HAP-1 (cell line): ENCODE measurements around the gene PRPF19.

Experiments used
- DNase-seq, 2 experiments: peaks; one replicate each; pipeline ENCODE4 v3.0.0-alpha.2; 2016 to 2020; ENCODE audit warnings: low spot score in 2 of 2
- H3K27me3 ChIP-seq: fragments of 250-450 bp; sonication (Bioruptor Pico); 2 replicates; pipeline ENCODE4 v1.5.1; 2020; ENCODE audit warnings: low read depth, mild to moderate bottlenecking, moderate library complexity
- H3K36me3 ChIP-seq: fragments of 250-450 bp; sonication (Bioruptor Pico); replicated peaks from 2 replicates; pipeline ENCODE4 v1.5.1; 2020; ENCODE audit warnings: mild to moderate bottlenecking
- H3K4me1 ChIP-seq: fragments of 250-450 bp; sonication (Bioruptor Pico); 2 replicates; pipeline ENCODE4 v1.5.1; 2020; ENCODE audit warnings: mild to moderate bottlenecking
- H3K4me3 ChIP-seq: fragments of 250-450 bp; sonication (Bioruptor Pico); 2 replicates; pipeline ENCODE4 v1.5.1; 2020; ENCODE audit warnings: mild to moderate bottlenecking, moderate library complexity
- H3K9me3 ChIP-seq: fragments of 250-450 bp; sonication (Bioruptor Pico); 2 replicates; pipeline ENCODE4 v1.5.1; 2020; ENCODE audit warnings: mild to moderate bottlenecking, moderate library complexity
- in situ Hi-C: fragments of 300-500 bp; cut with MboI; formaldehyde crosslinking; loops from 3 replicates; pipeline ENCODE4 v1.14.3; 2020; ENCODE audit warnings: low sequenced_read_pairs, inconsistent platforms, mixed read lengths

The PRPF19 gene

DNA sequence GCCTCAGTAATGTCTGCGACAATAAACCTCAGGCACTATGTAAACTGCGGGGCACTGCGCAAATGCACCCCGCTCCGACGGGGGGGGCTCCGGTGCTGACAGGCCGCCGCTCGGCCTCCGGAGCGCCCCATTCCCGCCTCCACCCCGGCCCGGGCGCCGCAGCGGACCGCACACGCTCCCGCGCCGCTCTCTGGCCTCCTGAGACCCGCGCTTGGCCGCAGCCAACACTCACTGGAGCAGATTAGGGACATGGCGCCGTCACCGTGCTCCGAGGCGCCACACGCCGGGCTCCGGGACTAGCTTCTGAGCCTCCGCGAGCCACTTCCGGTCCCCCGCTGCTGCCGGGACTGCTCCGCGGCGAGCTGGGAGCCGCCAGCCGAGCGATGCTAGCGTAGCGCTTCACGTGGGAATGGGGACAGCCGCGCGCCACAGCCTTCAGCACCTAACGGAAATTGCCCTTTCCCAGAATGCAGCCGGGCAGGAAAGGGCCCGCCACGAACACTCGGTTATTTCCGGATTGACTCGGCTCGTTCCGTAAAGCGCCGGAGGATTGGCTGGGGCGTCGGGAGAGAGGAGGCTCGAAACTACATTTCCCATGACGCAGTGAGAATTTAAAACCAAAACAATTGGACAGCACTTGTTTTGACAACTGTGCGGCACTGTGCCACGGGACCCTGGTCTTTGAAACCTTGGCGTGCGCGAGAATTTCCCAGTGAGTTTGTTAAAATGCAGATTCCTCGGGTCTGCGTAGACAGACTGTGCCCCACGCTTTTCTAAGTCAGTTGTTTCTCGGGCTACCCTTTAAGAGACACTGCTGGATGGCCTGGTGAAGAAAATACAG is at the start of gene PRPF19:
Gene PRPF19 (minus strand): TSS at position 454 of the 841 bp plus-strand sequence. CDS start 203 bp downstream, at position 251.
- in situ Hi-C loops: loop anchor here (25.0 kb wide), 1 partner anchor 794 kb away; no protein-coding TSS in a partner anchor
- no peaks in the 10 kb centered on the region for H3K9me3 ChIP-seq
- peak within 1 kb of the TSS; percentile 89 for H3K4me3 ChIP-seq
- peaks cover 31% of the 10 kb centered on the region for H3K36me3 ChIP-seq
- H3K4me1 ChIP-seq: peaks cover 2% of the 10 kb centered on the region; the same call in 1 of the 2 replicates
- H3K27me3 ChIP-seq: peaks cover 14% of the 10 kb centered on the region
- DNase-seq: peak; percentile 95 to 98

DNA sequence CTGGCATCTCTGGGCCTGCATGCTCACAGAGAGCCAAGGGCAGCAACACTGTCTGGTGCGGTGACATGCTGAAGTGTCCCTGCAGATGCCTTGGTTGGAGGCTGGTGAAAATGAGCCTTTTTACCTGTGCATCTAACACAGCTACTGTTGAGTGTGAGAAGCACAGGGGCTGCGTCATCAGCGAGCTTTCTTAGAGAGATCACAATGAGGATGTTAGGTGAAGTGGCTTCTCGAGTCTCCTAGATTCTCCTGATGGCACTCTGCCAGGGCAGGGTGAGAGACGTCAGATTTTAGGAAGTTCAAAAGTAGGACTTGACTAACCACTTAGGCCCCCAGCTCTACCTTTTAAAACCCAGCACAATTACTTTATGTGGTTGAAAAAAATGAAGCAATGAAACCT is 49.2 kb upstream of the PRPF19 start:
- Histone ChIP-seq H3K27me3 (peaks cover 2% of the 10 kb centered on the region; the same call in 1 of the 2 replicates), H3K36me3 (no peaks in the 10 kb centered on the region), H3K9me3 (no peaks in the 10 kb centered on the region), H3K4me3 (no peak overlapping the region), H3K4me1 (no peaks in the 10 kb centered on the region)
- no peak for DNase-seq
- in situ Hi-C loops: no loop called here

GRCh38 chr11:60954421-60954820 is 48.0 kb upstream of the PRPF19 start:
- no peaks in the 10 kb centered on the region for H3K27me3 ChIP-seq

GRCh38 chr11:60953781-60954180 is 47.4 kb upstream of the PRPF19 start:
- in situ Hi-C loops: no loop called here
- Histone ChIP-seq H3K36me3 (no peaks in the 10 kb centered on the region), H3K4me1 (no peaks in the 10 kb centered on the region), H3K27me3 (no peaks in the 10 kb centered on the region), H3K4me3 (no peak overlapping the region), H3K9me3 (no peaks in the 10 kb centered on the region)
- no peak for DNase-seq

More at GRCh38 chr11:60954421-60954820, 48.0 kb upstream of the PRPF19 start:
- no peak overlapping the region for H3K4me3 ChIP-seq
- in situ Hi-C loops: no loop called here
- no peak for DNase-seq
- H3K4me1 ChIP-seq: no peaks in the 10 kb centered on the region
- no peaks in the 10 kb centered on the region for H3K9me3 ChIP-seq
- no peaks in the 10 kb centered on the region for H3K36me3 ChIP-seq

DNA sequence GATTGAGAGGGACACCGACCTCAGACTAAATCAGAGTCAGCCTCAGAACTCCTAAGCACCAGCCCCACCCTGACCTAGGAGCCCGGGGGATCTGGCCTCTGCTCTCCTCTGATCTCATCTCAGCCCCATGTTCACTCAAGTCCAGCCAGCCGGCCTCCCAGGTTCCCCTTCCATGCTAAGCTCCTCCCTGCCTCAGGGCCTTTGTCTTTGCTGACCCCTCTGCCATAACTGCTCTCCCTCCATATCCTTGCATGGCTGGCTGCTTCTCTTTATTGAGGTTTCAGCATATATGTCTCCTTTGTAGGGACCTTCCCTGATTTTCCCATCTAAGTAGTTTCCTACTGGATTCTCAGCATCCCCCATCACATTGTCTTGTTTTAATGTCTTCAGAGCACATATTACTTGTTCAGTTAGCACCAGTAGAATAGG is 46.4 kb upstream of the PRPF19 start:
- Histone ChIP-seq H3K4me3 (no peak overlapping the region), H3K36me3 (no peaks in the 10 kb centered on the region), H3K4me1 (peaks cover 1% of the 10 kb centered on the region), H3K9me3 (no peaks in the 10 kb centered on the region), H3K27me3 (no peaks in the 10 kb centered on the region)
- in situ Hi-C loops: no loop called here
- no peak for DNase-seq

DNA sequence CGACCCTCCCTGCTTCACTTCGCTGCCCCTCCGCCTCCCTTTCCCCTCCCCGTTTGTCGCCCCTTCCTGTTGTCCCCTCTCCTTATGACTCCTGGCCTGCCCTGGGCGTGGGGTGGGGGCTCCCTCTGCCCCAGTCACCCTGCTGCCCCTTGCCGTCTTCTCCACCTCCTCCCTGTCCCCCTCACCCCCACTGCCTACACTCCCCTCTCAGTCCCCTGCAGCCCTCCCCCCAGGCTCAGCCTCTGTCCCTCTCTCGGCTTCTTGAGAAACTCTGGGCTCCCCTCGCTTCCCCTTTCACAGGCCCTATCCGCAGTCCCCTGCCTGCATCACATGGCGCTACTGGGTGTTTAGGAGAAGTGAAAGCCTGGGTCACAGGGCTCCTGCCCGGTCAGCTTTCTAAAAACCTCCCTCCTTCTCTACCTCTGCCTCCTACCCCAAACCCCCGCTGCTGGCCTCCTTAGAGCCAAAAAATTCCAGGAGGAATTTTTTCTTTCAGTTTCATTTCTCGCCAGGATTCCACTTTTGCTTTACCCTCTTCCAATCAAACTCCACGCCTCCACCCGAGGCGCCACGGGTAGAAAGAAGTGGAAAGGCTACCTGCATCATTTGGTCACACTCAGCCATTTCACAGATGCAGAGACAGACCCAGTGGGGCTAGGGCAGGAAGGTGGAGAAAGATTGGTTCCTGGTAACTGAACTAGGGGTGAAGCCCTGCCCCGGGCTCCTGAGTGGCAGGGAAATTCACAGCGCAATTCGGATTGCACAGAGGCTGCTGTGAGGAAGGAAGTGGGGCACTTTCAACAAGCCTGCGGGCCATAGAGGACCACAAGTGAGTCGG is 45.7 kb upstream of the PRPF19 start, which contains the start of gene SLC15A3:
Gene SLC15A3 (minus strand): TSS at position 273 of the 838 bp plus-strand sequence. CDS start 625 bp downstream, outside the sequence.
- in situ Hi-C loops: no loop called here
- Histone ChIP-seq H3K36me3 (no peaks in the 10 kb centered on the region), H3K27me3 (no peaks in the 10 kb centered on the region), H3K4me1 (peaks cover 6% of the 10 kb centered on the region), H3K4me3 (no peak within 1 kb of the TSS), H3K9me3 (no peaks in the 10 kb centered on the region)
- DNase-seq: no peak

GRCh38 chr11:60951606-60951903 is 45.2 kb upstream of the PRPF19 start:
- no peak for DNase-seq
- Histone ChIP-seq H3K4me1 (peaks cover 6% of the 10 kb centered on the region), H3K4me3 (no peak overlapping the region), H3K9me3 (no peaks in the 10 kb centered on the region), H3K27me3 (no peaks in the 10 kb centered on the region), H3K36me3 (no peaks in the 10 kb centered on the region)
- in situ Hi-C loops: no loop called here

- H3K4me1 ChIP-seq: peaks cover 6% of the 10 kb centered on the region
- no peaks in the 10 kb centered on the region for H3K36me3 ChIP-seq
- in situ Hi-C loops: no loop called here
- H3K27me3 ChIP-seq: no peaks in the 10 kb centered on the region
- H3K4me3 ChIP-seq: no peak overlapping the region
- no peaks in the 10 kb centered on the region for H3K9me3 ChIP-seq
- DNase-seq: no peak
These were observed 44.7 kb upstream of the PRPF19 start for GRCh38 chr11:60950933-60951605.

DNA sequence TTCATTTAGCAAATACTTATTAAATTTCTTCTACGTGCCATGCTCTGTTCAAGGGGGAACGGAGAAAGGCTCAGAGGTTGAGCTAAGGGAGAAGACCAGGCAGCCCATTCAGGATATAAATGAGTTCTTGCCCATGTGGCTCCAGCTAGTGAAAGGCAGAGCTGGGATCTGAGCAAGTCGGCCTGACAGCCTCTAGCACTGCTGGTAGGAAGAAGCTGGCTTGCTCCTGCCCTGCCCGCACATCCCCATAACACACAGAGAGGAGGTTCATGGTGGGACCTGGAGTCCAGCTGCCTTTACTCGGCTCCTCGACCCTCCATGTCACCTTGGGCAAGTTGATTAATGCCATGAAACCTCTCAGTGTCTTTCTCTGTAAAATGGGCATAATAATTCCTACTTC is 43.6 kb upstream of the PRPF19 start:
- Histone ChIP-seq H3K4me3 (no peak overlapping the region), H3K27me3 (no peaks in the 10 kb centered on the region), H3K36me3 (no peaks in the 10 kb centered on the region), H3K4me1 (peaks cover 6% of the 10 kb centered on the region), H3K9me3 (no peaks in the 10 kb centered on the region)
- in situ Hi-C loops: no loop called here
- DNase-seq: no peak

DNA sequence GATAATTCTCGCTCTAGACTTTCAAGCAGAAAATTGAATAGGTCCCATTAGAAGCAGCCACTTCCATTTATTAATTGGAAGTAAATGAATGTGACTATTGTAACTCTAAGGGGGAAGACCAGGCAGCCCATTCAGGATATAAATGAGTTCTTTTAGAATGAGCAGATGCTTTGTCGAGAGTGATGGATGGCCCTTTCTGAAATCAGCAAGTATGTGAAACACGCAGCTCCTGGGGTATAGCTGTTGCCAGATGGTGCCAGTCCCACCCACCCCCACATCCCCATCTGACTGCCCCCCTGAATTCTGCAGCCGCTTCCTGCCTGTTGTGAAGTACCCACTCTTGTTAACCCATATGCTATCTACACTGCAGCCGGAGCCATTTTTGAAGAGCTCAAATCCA is 41.9 kb upstream of the PRPF19 start:
- in situ Hi-C loops: no loop called here
- Histone ChIP-seq H3K36me3 (no peaks in the 10 kb centered on the region), H3K4me1 (peaks cover 6% of the 10 kb centered on the region), H3K4me3 (no peak overlapping the region), H3K9me3 (no peaks in the 10 kb centered on the region), H3K27me3 (no peaks in the 10 kb centered on the region)
- DNase-seq: no peak

DNA sequence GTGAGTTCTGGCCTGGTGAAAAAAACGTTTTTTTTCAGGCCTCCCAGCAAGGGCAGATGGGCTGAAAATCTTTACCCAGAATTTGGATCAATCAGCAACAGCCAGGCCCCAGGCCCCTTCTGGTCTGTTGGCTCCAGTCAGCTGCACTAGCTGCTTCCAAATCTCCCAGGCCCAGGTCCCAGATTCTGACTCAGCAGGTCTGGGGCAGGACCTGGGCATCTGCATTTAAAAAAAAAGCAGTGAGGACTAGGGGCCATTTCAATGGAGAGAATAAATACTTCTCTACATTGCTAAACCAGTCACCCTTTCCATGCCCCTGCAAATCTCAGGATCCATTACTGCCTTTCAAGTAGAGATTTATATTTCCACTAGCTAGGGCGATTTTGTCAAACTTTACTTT is 41.3 kb upstream of the PRPF19 start:
- H3K4me3 ChIP-seq: no peak overlapping the region
- no peaks in the 10 kb centered on the region for H3K27me3 ChIP-seq
- no peak for DNase-seq
- H3K9me3 ChIP-seq: no peaks in the 10 kb centered on the region
- no peaks in the 10 kb centered on the region for H3K36me3 ChIP-seq
- in situ Hi-C loops: no loop called here
- H3K4me1 ChIP-seq: peaks cover 6% of the 10 kb centered on the region

DNA sequence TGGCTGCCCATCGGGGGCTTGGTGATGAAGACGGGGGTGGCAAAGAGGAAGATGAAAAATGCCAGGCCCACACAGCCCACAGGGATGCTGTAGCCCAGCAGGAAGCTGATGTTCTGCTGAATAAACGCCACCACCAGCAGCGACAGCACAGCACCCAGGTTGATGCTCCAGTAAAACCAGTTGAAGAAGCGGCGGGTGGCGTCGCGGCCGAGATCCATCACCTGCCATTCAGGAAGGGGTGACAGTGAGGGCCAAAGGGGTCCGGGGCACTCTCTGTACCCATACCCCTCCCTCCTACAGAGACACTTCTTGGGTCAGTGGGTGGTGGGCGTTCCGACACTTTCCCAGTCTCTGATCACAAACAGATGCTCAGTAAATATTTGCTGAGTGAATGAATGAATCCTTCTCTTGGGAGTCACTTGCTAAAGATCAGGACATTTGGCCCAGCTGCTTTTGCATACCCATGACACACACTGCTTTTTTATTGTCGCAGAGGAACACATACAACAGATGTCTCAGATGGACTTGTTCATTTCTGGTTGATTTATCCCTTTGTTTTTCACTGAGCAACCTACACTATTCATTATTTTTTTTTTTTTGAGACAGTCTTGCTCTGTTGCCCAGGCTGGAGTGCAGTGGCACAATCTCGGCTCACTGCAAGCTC is 40.3 kb upstream of the PRPF19 start:
- Histone ChIP-seq H3K4me1 (peaks cover 6% of the 10 kb centered on the region), H3K36me3 (no peaks in the 10 kb centered on the region), H3K9me3 (no peaks in the 10 kb centered on the region), H3K27me3 (no peaks in the 10 kb centered on the region), H3K4me3 (no peak overlapping the region)
- no peak for DNase-seq
- in situ Hi-C loops: no loop called here

- in situ Hi-C loops: no loop called here
- Histone ChIP-seq H3K4me3 (no peak overlapping the region), H3K9me3 (no peaks in the 10 kb centered on the region), H3K36me3 (no peaks in the 10 kb centered on the region), H3K4me1 (peaks cover 6% of the 10 kb centered on the region), H3K27me3 (no peaks in the 10 kb centered on the region)
- no peak for DNase-seq
These were observed 38.9 kb upstream of the PRPF19 start for GRCh38 chr11:60945295-60945667.
